ENCODE data around the gene SLFN12L. TPM values are rescaled to one million over a fixed set of nuclear protein-coding genes. Genes with fewer than 3 reads are reported as not detected.
"Not testable (repeated sequence)": the region's sequence is repeated elsewhere in the genome, so short reads cannot be mapped to it uniquely, and the experiment has no call there.

The SLFN12L gene
- total and polyA plus RNA-seq, 2 experiments from 2014 or later = not detected

DNA sequence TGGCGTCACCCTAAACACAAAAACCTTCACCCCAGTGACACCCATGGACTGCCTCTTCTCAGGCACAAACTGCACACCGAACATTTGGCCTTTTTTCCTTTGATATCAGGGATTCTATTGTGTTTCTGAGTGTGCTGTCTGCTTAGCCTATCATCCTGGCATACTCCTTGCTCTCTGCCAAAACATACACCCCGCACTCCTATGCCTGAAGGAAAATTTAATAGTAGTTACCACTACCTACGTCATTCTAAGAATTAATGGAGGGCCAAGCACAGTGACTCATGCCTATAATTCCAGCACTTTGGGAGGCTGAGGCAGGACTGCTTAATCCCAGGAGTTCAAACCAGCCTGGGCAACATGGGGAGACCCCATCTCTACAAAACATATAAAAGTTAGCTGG, 69.0 kb downstream of the SLFN12L start:
- no peak for DNase-seq (ENCODE audit: low read depth in 1 of 2, low spot score in 1 of 2)
- TF ChIP-seq, protein P1, sequence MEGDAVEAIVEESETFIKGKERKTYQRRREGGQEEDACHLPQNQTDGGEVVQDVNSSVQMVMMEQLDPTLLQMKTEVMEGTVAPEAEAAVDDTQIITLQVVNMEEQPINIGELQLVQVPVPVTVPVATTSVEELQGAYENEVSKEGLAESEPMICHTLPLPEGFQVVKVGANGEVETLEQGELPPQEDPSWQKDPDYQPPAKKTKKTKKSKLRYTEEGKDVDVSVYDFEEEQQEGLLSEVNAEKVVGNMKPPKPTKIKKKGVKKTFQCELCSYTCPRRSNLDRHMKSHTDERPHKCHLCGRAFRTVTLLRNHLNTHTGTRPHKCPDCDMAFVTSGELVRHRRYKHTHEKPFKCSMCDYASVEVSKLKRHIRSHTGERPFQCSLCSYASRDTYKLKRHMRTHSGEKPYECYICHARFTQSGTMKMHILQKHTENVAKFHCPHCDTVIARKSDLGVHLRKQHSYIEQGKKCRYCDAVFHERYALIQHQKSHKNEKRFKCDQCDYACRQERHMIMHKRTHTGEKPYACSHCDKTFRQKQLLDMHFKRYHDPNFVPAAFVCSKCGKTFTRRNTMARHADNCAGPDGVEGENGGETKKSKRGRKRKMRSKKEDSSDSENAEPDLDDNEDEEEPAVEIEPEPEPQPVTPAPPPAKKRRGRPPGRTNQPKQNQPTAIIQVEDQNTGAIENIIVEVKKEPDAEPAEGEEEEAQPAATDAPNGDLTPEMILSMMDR (IDR thresholded peaks at IDR 0.05; ENCODE audit: low read depth, low read length) = no peak
- Histone ChIP-seq H3K27me3 (peaks cover 61% of the 10 kb centered on the region), H3K4me1 (ENCODE audit: low read depth) (no peaks in the 10 kb centered on the region), H3K36me3 (no peaks in the 10 kb centered on the region), H3K9me3 (ENCODE audit: low read depth) (no peaks in the 10 kb centered on the region), H3K27ac (no peak overlapping the region), H3K4me3 (no peak overlapping the region)

DNA sequence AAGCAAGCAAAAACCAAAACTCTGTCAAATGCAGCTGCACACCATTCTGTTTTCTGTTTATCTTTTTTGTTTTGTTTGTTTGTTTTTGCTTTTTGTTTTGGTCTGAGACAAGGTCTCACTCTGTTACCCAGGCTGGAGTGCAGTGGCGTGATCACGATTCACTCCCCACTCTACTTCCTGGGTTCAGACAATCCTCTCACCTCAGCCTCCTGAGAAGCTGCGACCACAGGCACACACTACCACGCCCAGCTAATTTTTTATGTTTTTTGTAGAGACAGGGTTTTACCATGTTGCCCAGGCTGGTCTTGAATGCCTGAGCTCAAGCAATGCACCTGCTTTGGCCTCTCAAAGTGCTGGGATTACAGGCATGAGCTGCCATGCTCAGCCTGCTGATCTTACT, 69.7 kb downstream of the SLFN12L start:
- DNase-seq (ENCODE audit: low read depth in 1 of 2, low spot score in 1 of 2) = no peak
- TF ChIP-seq, protein P1 (IDR thresholded peaks at IDR 0.05; ENCODE audit: low read depth, low read length) = no peak
- Histone ChIP-seq H3K4me1 (ENCODE audit: low read depth) (no peaks in the 10 kb centered on the region), H3K9me3 (ENCODE audit: low read depth) (no peaks in the 10 kb centered on the region), H3K4me3 (no peak overlapping the region), H3K36me3 (no peaks in the 10 kb centered on the region), H3K27me3 (peaks cover 62% of the 10 kb centered on the region), H3K27ac (no peak overlapping the region)

DNA sequence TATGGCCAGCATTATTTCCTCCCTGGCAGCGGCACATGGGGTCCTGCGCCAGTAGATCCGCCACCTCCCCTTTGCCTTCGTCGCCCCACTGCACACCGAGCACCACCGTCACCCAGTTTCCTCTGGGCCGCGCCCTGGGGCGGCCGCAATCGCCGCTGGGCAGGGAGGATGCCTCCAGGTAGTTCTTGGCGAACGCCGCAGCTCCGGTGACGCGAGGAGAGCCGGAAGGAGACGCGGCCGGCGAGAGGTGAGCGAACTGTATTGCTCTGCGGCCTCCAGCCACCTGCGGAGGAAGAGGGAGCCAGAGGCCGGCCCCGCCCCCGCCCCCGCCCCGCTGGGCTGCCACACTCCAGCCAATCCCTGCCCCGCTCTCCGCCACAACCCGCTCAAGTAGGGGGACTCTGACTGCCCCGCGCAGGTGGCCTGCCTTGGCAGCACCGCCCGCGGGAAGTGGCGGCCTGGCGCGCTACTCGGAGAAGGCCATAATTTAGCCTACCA, 77.1 kb downstream of the SLFN12L start:
- TF ChIP-seq, protein P1 (IDR thresholded peaks at IDR 0.05; ENCODE audit: low read depth, low read length) = no peak
- Histone ChIP-seq H3K4me1 (ENCODE audit: low read depth) (no peaks in the 10 kb centered on the region), H3K27me3 (peaks cover 97% of the 10 kb centered on the region), H3K36me3 (no peaks in the 10 kb centered on the region), H3K9me3 (ENCODE audit: low read depth) (no peaks in the 10 kb centered on the region), H3K4me3 (peak overlapping the region; percentile 10), H3K27ac (no peak overlapping the region)
- DNase-seq (ENCODE audit: low read depth in 1 of 2, low spot score in 1 of 2) = peak in 1 of 2 donors; percentile 64

DNA sequence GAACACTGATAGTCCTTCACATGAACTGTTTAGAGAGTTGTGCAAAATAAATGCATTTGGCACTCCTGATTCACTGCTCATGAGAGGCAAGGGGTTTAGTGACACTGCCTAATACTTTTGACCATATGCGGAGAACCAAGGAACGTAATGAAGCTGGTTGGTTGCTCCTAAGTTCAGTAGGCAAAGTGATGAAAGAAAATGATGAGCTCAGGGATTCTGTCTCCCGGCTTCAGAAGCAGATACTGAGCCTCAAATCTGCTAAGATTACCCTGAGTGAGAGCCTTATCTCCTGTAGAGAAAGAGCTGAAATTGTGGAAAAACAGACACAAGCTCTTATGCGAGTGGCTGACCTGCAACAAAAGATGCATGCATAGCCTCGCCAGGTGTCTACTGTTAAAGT, 83.4 kb downstream of the SLFN12L start:
- DNase-seq (ENCODE audit: low read depth in 1 of 2, low spot score in 1 of 2); H3K27ac ChIP-seq; H3K4me1 ChIP-seq (ENCODE audit: low read depth); H3K36me3 ChIP-seq; H3K9me3 ChIP-seq (ENCODE audit: low read depth); H3K4me3 ChIP-seq: not testable (repeated sequence)
- H3K27me3 ChIP-seq = peaks cover 100% of the 10 kb centered on the region

DNA sequence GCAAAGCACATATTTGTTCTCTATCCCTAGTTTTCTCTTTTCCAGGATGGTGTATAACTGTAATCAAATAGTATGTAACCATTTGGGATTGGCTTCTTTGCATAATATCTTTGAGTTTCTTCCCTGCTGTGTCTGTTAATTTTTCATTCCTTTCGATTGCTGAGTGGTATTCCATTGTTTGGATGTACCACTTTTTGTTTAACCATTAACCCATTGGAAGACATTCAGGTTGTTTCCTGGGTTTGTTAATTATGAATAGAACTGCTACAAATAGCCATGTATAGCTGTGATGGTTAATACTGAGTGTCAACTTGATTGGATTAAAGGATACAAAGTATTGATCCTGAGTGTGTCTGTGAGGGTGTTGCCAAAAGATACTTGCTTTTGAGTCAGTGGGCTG, 84.3 kb downstream of the SLFN12L start:
- TF ChIP-seq, protein P1 (IDR thresholded peaks at IDR 0.05; ENCODE audit: low read depth, low read length) = no peak
- Histone ChIP-seq H3K4me1 (ENCODE audit: low read depth) (no peaks in the 10 kb centered on the region), H3K27me3 (peaks cover 100% of the 10 kb centered on the region), H3K4me3 (no peak overlapping the region), H3K36me3 (no peaks in the 10 kb centered on the region), H3K9me3 (ENCODE audit: low read depth) (no peaks in the 10 kb centered on the region), H3K27ac (no peak overlapping the region)
- no peak for DNase-seq (ENCODE audit: low read depth in 1 of 2, low spot score in 1 of 2)

DNA sequence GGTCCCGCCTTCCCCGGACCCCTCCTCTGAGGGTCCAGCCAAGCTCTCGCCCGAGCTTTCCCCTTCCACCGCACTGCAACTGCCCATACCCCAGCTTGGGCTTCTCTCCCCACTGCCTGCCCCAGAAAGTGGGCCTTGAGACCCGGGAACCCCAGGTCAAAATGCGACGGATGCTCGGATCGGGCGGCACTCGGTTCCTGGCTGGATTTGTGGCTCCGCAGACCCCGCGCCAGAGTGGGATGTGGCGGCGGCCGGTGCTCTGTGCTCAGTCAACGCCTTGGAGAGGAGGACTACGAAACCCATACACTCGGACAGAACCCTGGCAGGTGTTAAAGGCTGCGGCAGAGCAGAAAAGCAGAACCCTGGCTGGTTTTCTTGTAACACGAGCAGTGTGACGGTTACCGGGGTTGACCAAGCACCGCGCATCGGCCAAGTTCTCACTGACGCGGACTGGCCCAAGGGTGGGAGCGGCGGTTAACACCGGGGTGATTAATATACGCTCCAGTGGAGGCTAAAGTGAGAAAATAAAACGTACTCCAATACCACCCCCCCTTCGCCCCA, 88.0 kb downstream of the SLFN12L start:
- H3K27me3 ChIP-seq = peaks cover 100% of the 10 kb centered on the region
- H3K4me1 ChIP-seq (ENCODE audit: low read depth) = no peaks in the 10 kb centered on the region
- H3K4me3 ChIP-seq = peak overlapping the region; percentile 14
- H3K9me3 ChIP-seq (ENCODE audit: low read depth) = no peaks in the 10 kb centered on the region
- peak; percentile 20 to 40 for DNase-seq (ENCODE audit: low read depth in 1 of 2, low spot score in 1 of 2)
- no peak overlapping the region for H3K27ac ChIP-seq
- H3K36me3 ChIP-seq = no peaks in the 10 kb centered on the region
- TF ChIP-seq, protein P1 (IDR thresholded peaks at IDR 0.05; ENCODE audit: low read depth, low read length) = no peak

All from cardiac muscle cell (in vitro differentiated cells and primary cell).